Endodermal cell (in vitro differentiated cells): ENCODE data around the gene LRRTM2. TPM values are rescaled to one million over a fixed set of nuclear protein-coding genes. Genes with fewer than 3 reads are reported as not detected.

Experiments
- DNase-seq: peaks from one replicate; pipeline ENCODE4 v3.0.0-alpha.2; 2017
- H3K27ac ChIP-seq: 2 replicates; pipeline ENCODE4 v1.5.1; 2013; ENCODE audit warnings: mild to moderate bottlenecking, low read depth, low read length, moderate library complexity
- H3K27me3 ChIP-seq: 2 replicates; pipeline ENCODE4 v1.6.1; 2013; ENCODE audit warnings: mild to moderate bottlenecking, low read length, moderate library complexity; ENCODE audit not compliant: insufficient read depth, control insufficient read depth, poor library complexity, severe bottlenecking
- H3K36me3 ChIP-seq: 2 replicates; pipeline ENCODE4 v1.7.0; 2013; ENCODE audit warnings: mild to moderate bottlenecking, low read length, moderate library complexity; ENCODE audit not compliant: control insufficient read depth, insufficient read depth
- H3K4me1 ChIP-seq: one replicate; pipeline ENCODE4 v1.7.0; 2013; ENCODE audit warnings: low read length; ENCODE audit not compliant: control insufficient read depth, insufficient read depth
- H3K4me3 ChIP-seq: 2 replicates; pipeline ENCODE4 v1.5.1; 2013; ENCODE audit warnings: mild to moderate bottlenecking, low read length, moderate library complexity
- H3K9ac ChIP-seq: 2 replicates; pipeline ENCODE4 v1.6.1; 2013; ENCODE audit warnings: mild to moderate bottlenecking, low read length, moderate library complexity; ENCODE audit not compliant: poor library complexity, severe bottlenecking; ENCODE audit errors: extremely low read depth
- H3K9me3 ChIP-seq: 2 replicates; pipeline ENCODE4 v1.6.1; 2013; ENCODE audit warnings: mild to moderate bottlenecking, low read length, moderate library complexity; ENCODE audit not compliant: control insufficient read depth
- H3K27ac Mint-ChIP-seq: 2 replicates; pipeline ENCODE4 v1.8.0; 2020; ENCODE audit warnings: mixed read lengths
- H3K27me3 Mint-ChIP-seq: 2 replicates; pipeline ENCODE4 v1.8.0; 2021; ENCODE audit warnings: mild to moderate bottlenecking, mixed read lengths; ENCODE audit not compliant: insufficient read depth
- H3K36me3 Mint-ChIP-seq: 2 replicates; pipeline ENCODE4 v1.8.0; 2020; ENCODE audit warnings: low read depth, mixed read lengths
- H3K4me1 Mint-ChIP-seq: 2 replicates; pipeline ENCODE4 v1.8.0; 2020; ENCODE audit warnings: mixed read lengths
- H3K4me3 Mint-ChIP-seq: 2 replicates; pipeline ENCODE4 v1.8.0; 2020; ENCODE audit warnings: mild to moderate bottlenecking, moderate library complexity, mixed read lengths
- H3K9me3 Mint-ChIP-seq: 2 replicates; pipeline ENCODE4 v1.8.0; 2020; ENCODE audit warnings: mild to moderate bottlenecking, mixed read lengths
- CTCF ChIP-seq: fragments of 200-600 bp; sonication (generic); conservative IDR thresholded peaks from 2 replicates; pipeline ENCODE4 v1.5.0; 2021; ENCODE audit warnings: antibody characterized with exemption, mild to moderate bottlenecking
- total RNA-seq, 2 donors: library from RNA; stranded (reverse); fragmentation: NEBNext Ultra II Directional in 1 of 2; extraction: Animal tissue kit (Norgen Biotek cat#: 25700) in 1 of 2; gene quantifications; 2 replicates in 1 of 2; 3 replicates in 1 of 2; pipeline ENCODE4 v1.2.1, GENCODE V29; 2021

The LRRTM2 gene
- total RNA-seq, 2 donors from 2014 or later, result not detected

GRCh38 chr5:138890644-138891043 lies 15.5 kb upstream of the LRRTM2 start:
- no peak overlapping the region for H3K4me3 Mint-ChIP-seq
- H3K4me1 Mint-ChIP-seq, result no peaks in the 10 kb centered on the region
- H3K36me3 ChIP-seq, result peaks cover 82% of the 10 kb centered on the region
- no peaks in the 10 kb centered on the region for H3K27me3 Mint-ChIP-seq
- no peak overlapping the region for H3K4me3 ChIP-seq
- H3K4me1 ChIP-seq, result no peaks in the 10 kb centered on the region
- no peak overlapping the region for H3K27ac ChIP-seq
- peaks cover 27% of the 10 kb centered on the region for H3K9me3 Mint-ChIP-seq
- peaks cover 68% of the 10 kb centered on the region for H3K36me3 Mint-ChIP-seq
- no peaks in the 10 kb centered on the region for H3K27me3 ChIP-seq
- H3K27ac Mint-ChIP-seq, result no peak overlapping the region
- H3K9ac ChIP-seq, result no peak overlapping the region
- TF ChIP-seq CTCF, result no peak
- peaks cover 40% of the 10 kb centered on the region for H3K9me3 ChIP-seq
- no peak for DNase-seq

GRCh38 chr5:138889994-138890393 lies 14.9 kb upstream of the LRRTM2 start:
- Histone ChIP-seq H3K9me3 (peaks cover 40% of the 10 kb centered on the region), H3K4me3 (peak overlapping the region; percentile 13), H3K9ac (no peak overlapping the region), H3K27ac (no peak overlapping the region), H3K36me3 (peaks cover 79% of the 10 kb centered on the region), H3K4me1 (no peaks in the 10 kb centered on the region), H3K27me3 (no peaks in the 10 kb centered on the region)
- no peak for TF ChIP-seq CTCF
- peaks cover 27% of the 10 kb centered on the region for H3K9me3 Mint-ChIP-seq
- H3K4me3 Mint-ChIP-seq, result no peak overlapping the region
- peaks cover 70% of the 10 kb centered on the region for H3K36me3 Mint-ChIP-seq
- DNase-seq, result no peak
- H3K27ac Mint-ChIP-seq, result no peak overlapping the region
- H3K4me1 Mint-ChIP-seq, result peaks cover 1% of the 10 kb centered on the region
- no peaks in the 10 kb centered on the region for H3K27me3 Mint-ChIP-seq

GRCh38 chr5:138884554-138884953 lies 9.4 kb upstream of the LRRTM2 start:
- peaks cover 36% of the 10 kb centered on the region for H3K4me1 Mint-ChIP-seq
- H3K27me3 ChIP-seq, result no peaks in the 10 kb centered on the region
- H3K27me3 Mint-ChIP-seq, result no peaks in the 10 kb centered on the region
- peaks cover 9% of the 10 kb centered on the region for H3K9me3 Mint-ChIP-seq
- peak overlapping the region; percentile 56 for H3K27ac Mint-ChIP-seq
- H3K4me3 Mint-ChIP-seq, result no peak overlapping the region
- peaks cover 41% of the 10 kb centered on the region for H3K36me3 Mint-ChIP-seq
- H3K4me3 ChIP-seq, result no peak overlapping the region
- no peak overlapping the region for H3K9ac ChIP-seq
- H3K27ac ChIP-seq, result no peak overlapping the region
- H3K36me3 ChIP-seq, result peaks cover 42% of the 10 kb centered on the region
- no peak for TF ChIP-seq CTCF
- no peaks in the 10 kb centered on the region for H3K4me1 ChIP-seq
- DNase-seq, result peak; percentile 39
- peaks cover 24% of the 10 kb centered on the region for H3K9me3 ChIP-seq
